Right cardiac atrium (tissue), 5 donors: ENCODE measurements around the gene GLRA1. TPM values are rescaled to one million over a fixed set of nuclear protein-coding genes. Genes with fewer than 3 reads are reported as not detected.
"Not testable (repeated sequence)": the region's sequence is repeated elsewhere in the genome, so short reads cannot be mapped to it uniquely, and the experiment has no call there.

Experiments used
- ATAC-seq, 2 donors: fragments of 200-7000 bp; cut with Tn5 transposase; one replicate each; pipeline versions ENCODE4 v1.8.0 to v1.9.1; 2020; ENCODE audit warnings: moderate library complexity in 2 of 2, mild to moderate bottlenecking in 1 of 2
- DNase-seq, 3 donors: peaks; one replicate each; pipeline ENCODE4 v3.0.0-alpha.2; 2020
- H3K27ac ChIP-seq: one replicate; pipeline ENCODE4 v1.5.1; 2013; ENCODE audit warnings: mild to moderate bottlenecking, low read length, control low read depth, moderate library complexity
- H3K27me3 ChIP-seq: one replicate; pipeline ENCODE4 v1.6.1; 2013; ENCODE audit not compliant: control insufficient read depth, insufficient read depth
- H3K4me1 ChIP-seq: one replicate; pipeline ENCODE4 v1.6.1; 2013; ENCODE audit warnings: low read length; ENCODE audit not compliant: control insufficient read depth, insufficient read depth
- H3K4me3 ChIP-seq: one replicate; pipeline ENCODE4 v1.5.1; 2013; ENCODE audit warnings: low read length, control low read depth
- H3K9me3 ChIP-seq: one replicate; pipeline ENCODE4 v1.6.1; 2013; ENCODE audit warnings: low read length; ENCODE audit not compliant: control insufficient read depth
- WGBS: extraction: QIAGEN DNeasy Blood & Tissue Kit; methylation state at CpG from one replicate; pipeline ENCODE4 v1.1.7; 2013; 5-methylcytosine and 5-hydroxymethylcytosine counted together
- intact Hi-C, 4 donors: fragments of 100-400 bp; cut with DNase I; formaldehyde crosslinking; loops; one replicate each; pipeline versions ENCODE4 v1.11.0 to v1.14.0; 2022 to 2023
- polyA plus RNA-seq: library from polyadenylated mRNA; stranded (reverse); fragments of 200-250 nt; gene quantifications from one replicate; pipeline ENCODE4 v1.2.3, GENCODE V29; 2013
- total RNA-seq, 4 donors: library from RNA; stranded (reverse); fragmentation: NEBNext Ultra II Directional; extraction: Animal tissue kit (Norgen Biotek cat#: 25700); gene quantifications; one replicate each; pipeline ENCODE4 v1.2.1, GENCODE V29; 2021
- donor health status: healthy with polysubstance abuse.
- donor health status: DM: no; HTN: yes; CAD: no.
- donor health status: DM: no; HTN: no; CAD: no.
- donor health status: DM: no; HTN: yes; CAD: no; lungs with severe emphysema.
- donor health status: DM: yes; HTN: yes; CAD: no.

The GLRA1 gene
- total and polyA plus RNA-seq, 5 donors = not detected

DNA sequence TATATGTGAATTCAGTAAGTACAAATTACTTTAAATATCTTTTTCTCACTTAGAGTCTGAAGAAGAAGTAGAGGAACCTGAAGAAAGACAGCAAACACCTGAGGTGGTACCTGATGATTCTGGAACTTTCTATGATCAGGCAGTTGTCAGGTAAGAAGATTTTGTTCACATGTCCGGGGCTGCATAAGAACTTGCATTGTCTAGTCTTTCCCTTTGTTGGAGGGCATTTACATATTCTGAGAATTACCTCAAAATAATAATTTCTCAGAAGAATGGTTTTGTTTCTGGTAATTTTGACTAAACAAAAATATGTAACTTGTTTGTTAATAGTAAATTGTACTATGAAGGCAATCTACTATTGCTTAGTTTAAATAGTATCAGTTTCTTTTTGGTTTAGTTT, 129.2 kb downstream of the GLRA1 start:
- Histone ChIP-seq H3K4me3 (no peak overlapping the region), H3K4me1 (no peaks in the 10 kb centered on the region), H3K27ac (no peak overlapping the region), H3K27me3 (no peaks in the 10 kb centered on the region), H3K9me3 (no peaks in the 10 kb centered on the region)
- ATAC-seq = no peak
- no peak for DNase-seq
- 93% methylated on average over 1 of the region's 1 CpG for WGBS
- intact Hi-C loops = no loop called here

DNA sequence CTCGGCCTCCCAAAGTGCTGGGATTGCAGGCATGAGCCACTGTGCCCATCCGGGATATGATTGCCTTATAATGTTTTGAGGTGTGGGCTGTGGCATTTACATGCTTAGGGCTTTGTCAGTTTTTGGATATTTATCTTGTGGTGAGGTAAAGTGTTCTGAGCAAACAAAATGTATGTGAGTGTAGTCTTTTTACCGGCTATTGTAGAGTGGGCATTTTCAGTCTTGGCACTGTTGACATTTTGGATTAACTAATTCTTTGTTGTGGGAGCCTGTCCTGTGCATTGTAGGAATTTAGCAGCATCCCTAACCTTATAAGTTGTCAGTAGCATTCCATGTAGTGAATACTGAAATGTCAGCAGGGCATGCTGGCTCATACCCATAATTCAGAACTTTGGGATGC, 131.3 kb downstream of the GLRA1 start:
- intact Hi-C loops = no loop called here
- ATAC-seq (no peak), DNase-seq (no peak)
- H3K9me3 ChIP-seq = no peaks in the 10 kb centered on the region
- peaks cover 2% of the 10 kb centered on the region for H3K4me1 ChIP-seq
- H3K27me3 ChIP-seq = no peaks in the 10 kb centered on the region
- H3K27ac ChIP-seq = no peak overlapping the region
- 98% methylated on average over 3 of the region's 3 CpGs for WGBS
- H3K4me3 ChIP-seq = no peak overlapping the region

DNA sequence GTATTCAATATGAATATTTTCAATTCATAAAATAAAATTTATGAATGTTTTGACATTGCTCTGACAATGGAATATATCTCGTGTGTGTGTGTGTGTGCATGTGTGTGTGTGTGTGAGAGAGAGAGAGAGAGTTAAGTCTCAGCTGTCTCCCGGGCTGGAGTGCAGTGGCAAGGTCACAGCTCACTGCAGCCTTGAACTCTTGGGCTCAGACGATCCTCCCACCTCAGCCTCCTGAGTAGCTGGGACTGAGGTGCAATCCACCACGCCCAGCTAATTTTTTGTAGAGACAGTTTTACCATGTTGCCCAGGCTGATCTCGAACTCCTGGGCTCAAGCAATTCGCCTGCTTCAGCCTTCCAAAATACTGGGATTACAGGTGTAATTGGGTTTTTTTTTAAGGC, 136.8 kb downstream of the GLRA1 start:
- no peak for DNase-seq
- Histone ChIP-seq H3K4me3 (no peak overlapping the region), H3K4me1 (peaks cover 3% of the 10 kb centered on the region), H3K9me3 (no peaks in the 10 kb centered on the region), H3K27me3 (no peaks in the 10 kb centered on the region), H3K27ac (no peak overlapping the region)
- no peak for ATAC-seq
- intact Hi-C loops = no loop called here
- 82% methylated on average over 6 of the region's 6 CpGs for WGBS

DNA sequence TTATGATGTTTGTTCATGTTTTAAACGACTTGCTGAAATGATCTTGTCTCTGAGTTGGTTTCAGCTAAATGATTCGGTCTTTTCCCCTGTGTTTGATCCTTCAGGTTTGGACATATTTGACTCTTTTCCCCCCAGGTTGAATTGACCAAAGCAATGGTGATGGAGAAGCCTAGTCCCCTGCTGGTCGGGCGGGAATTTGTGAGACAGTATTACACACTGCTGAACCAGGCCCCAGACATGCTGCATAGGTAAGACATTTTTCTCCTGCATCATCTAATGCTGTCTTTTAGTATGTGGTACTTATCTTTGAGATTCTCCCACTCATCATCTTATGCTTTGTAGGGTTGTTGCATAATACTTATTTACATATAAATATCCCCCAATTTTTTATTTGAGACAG, 138.2 kb downstream of the GLRA1 start:
- no peak for ATAC-seq
- H3K4me3 ChIP-seq = no peak overlapping the region
- intact Hi-C loops = no loop called here
- 83% methylated on average over 4 of the region's 4 CpGs for WGBS
- no peak for DNase-seq
- H3K4me1 ChIP-seq = peaks cover 3% of the 10 kb centered on the region
- no peak overlapping the region for H3K27ac ChIP-seq
- no peaks in the 10 kb centered on the region for H3K27me3 ChIP-seq
- H3K9me3 ChIP-seq = no peaks in the 10 kb centered on the region

DNA sequence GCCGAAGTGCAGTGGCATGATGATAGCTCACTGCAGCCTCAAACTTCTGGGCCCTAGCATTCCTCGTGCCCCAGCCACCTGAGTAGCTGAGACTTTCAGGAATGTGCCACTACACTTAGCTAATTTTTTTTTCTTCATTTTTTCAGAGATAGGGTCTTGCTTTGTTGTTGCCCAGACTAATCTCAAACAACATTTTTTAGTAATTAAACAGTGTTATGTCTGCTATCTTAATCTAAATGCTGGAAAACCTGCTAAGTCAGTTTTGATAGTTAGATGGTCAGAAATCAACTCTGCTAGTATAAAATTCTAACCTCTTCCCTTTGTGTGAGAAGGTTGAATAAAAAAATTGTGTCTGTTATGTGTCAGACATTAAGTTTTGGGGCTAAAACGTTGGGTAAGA, 140.5 kb downstream of the GLRA1 start:
- intact Hi-C loops = no loop called here
- DNase-seq = no peak
- WGBS = 62% methylated on average over 3 of the region's 3 CpGs
- Histone ChIP-seq H3K27ac (no peak overlapping the region), H3K4me3 (no peak overlapping the region), H3K4me1 (peaks cover 6% of the 10 kb centered on the region), H3K27me3 (no peaks in the 10 kb centered on the region), H3K9me3 (no peaks in the 10 kb centered on the region)
- ATAC-seq = no peak

DNA sequence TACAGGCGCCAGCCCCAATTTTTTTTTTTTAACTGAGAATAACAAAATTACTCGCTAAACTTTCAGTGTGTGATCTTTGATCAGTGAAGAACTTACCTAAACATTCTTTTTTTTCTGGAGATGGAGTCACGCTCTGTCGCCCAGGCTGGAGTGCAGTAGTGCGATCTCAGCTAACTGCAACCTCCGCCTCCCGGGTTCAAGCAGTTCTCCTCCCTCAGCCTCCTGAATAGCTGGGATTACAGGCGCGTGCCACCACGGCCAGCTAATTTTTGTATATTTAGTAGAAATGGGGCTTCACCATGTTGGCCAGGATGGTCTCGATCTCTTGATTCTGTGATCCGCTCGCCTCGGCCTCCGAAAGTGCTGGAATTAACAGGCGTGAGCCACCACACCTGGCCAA, 141.0 kb downstream of the GLRA1 start:
- H3K4me1 ChIP-seq, intact Hi-C loops, H3K9me3 ChIP-seq, H3K27me3 ChIP-seq, H3K4me3 ChIP-seq, ATAC-seq, H3K27ac ChIP-seq, DNase-seq: not testable (repeated sequence)
- WGBS = 97% methylated on average over 16 of the region's 16 CpGs

DNA sequence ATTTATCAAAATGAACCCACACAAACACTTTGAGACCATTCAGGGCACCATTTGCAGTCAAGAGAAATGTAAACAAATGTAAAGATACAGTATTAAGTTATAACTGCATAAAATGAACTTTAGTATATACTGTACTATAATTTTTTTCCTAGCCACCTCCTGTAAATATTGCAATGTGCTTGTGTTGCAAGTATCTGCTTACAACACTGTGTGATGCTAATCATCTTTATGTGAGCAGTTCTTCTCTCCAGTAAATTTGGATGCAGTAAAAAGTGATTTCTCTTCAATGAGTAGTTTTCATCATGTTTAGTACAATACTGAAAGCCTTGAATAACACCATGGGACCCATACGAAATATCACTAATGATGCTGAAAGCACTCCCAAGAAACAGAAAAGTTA, 143.4 kb downstream of the GLRA1 start:
- DNase-seq (no peak), ATAC-seq (no peak)
- intact Hi-C loops = no loop called here
- Histone ChIP-seq H3K27ac (no peak overlapping the region), H3K4me3 (no peak overlapping the region), H3K9me3 (no peaks in the 10 kb centered on the region), H3K27me3 (no peaks in the 10 kb centered on the region), H3K4me1 (peaks cover 12% of the 10 kb centered on the region)
- WGBS = 36% methylated on average over 1 of the region's 1 CpG

DNA sequence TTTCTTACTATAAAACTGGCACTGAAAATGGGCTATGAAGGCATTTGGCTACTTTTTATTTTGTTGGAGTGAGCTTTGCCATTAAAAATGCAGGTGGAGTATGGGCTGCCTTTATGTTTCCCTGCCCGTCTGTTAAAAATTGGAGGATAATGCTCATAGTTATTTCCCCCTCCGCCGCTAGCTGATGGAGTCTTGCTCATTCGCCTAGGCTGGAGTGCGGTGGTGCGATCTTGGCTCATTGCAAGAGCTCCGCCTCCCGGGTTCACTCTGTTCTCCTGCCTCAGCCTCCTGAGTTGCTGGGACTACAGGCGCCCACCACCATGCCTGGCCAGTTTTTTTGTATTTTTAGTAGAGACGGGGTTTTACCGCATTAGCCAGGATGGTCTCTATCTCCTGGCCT, 144.3 kb downstream of the GLRA1 start:
- Histone ChIP-seq H3K27ac (no peak overlapping the region), H3K27me3 (no peaks in the 10 kb centered on the region), H3K4me3 (no peak overlapping the region), H3K9me3 (no peaks in the 10 kb centered on the region), H3K4me1 (peaks cover 12% of the 10 kb centered on the region)
- DNase-seq (peak in 1 of 3 donors; percentile 47), ATAC-seq (no peak)
- intact Hi-C loops = no loop called here
- WGBS = 93% methylated on average over 11 of the region's 11 CpGs

DNA sequence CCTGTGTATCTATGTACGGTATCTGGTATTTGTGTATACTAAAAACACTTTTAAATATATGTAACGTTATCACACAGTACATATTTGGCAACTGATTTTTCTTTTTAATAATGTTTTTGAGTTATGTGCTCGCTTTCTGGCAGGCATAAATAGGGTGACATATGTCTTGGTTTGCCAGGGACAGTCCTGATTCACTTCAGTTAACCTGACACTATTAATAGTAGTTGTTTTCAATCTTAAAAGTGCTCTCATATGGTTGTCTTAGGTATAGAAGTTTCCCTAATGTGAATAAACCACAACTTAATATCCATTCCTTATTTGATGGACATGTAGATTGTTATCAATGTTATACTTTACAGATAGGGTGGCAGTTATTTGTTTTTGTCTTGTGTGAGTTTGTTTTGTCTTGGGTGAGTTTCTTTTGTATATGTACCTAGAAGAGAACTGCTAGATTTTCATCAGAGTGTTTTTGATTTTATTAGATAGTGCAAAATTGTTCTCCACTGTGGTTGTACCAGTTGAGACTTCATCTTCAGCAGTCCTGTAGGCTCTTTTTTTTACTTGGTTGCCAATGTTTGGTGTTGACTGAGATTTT, 145.0 kb downstream of the GLRA1 start:
- Histone ChIP-seq H3K4me1 (peaks cover 12% of the 10 kb centered on the region), H3K9me3 (no peaks in the 10 kb centered on the region), H3K4me3 (no peak overlapping the region), H3K27ac (no peak overlapping the region), H3K27me3 (no peaks in the 10 kb centered on the region)
- DNase-seq (no peak), ATAC-seq (no peak)
- 61% methylated on average over 3 of the region's 3 CpGs for WGBS
- intact Hi-C loops = no loop called here

DNA sequence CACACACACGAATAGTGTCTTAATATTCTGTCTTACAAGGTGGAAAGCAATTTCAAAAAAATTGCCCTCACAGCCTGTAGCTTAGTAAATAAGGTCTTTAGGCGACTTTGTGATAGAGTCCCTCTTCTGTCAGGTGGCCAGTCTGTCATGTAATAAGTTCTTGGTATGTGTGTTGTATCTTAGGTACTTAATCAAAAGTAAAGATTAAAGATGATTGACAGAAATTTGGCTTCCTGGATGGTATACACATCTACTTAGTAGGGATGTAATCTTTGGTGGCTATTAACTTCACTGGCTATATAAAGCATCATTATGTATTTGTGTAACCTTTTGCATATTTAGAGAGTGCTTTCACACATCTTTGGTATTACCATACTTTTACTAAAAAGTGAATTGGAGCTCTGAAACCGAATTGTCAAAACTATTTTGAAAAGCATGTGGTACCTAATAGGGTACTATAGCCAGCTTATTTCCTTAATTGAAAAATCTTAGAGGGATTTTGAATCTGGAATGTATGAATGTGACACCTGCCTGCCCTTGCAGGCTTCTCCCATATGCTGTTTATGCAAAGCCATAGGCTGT, 149.5 kb downstream of the GLRA1 start:
- H3K27me3 ChIP-seq = no peaks in the 10 kb centered on the region
- peaks cover 6% of the 10 kb centered on the region for H3K4me1 ChIP-seq
- WGBS = 42% methylated on average over 3 of the region's 3 CpGs
- DNase-seq (no peak), ATAC-seq (no peak)
- no peak overlapping the region for H3K27ac ChIP-seq
- H3K9me3 ChIP-seq = no peaks in the 10 kb centered on the region
- H3K4me3 ChIP-seq = no peak overlapping the region
- intact Hi-C loops = no loop called here

DNA sequence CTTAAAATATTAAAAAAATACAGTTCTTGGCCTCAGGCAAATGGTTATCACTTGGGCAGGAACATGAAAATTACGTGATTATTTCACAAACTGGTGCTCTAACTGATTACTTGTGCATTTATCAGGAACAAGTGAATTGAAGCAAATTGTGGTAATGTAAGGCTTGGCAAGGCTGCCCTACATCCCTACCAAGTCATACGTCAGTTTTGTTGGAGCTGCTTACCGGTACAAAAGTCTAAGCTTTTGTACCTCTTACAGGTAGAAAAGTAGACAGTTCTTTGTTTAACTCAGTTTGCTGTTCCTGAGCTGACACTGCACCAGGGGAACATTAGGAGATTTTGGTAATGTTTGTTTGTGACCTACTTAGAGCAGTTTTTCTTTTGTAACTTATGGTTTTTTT, 150.7 kb downstream of the GLRA1 start:
- DNase-seq = no peak
- H3K27ac ChIP-seq = no peak overlapping the region
- H3K9me3 ChIP-seq = no peaks in the 10 kb centered on the region
- 4% methylated on average over 3 of the region's 3 CpGs for WGBS
- ATAC-seq = no peak
- H3K27me3 ChIP-seq = no peaks in the 10 kb centered on the region
- peak overlapping the region; percentile 83 for H3K4me3 ChIP-seq
- intact Hi-C loops = no loop called here
- H3K4me1 ChIP-seq = peaks cover 6% of the 10 kb centered on the region
